H1 (cell line): ENCODE measurements around the gene NFKBIL1. TPM values are rescaled to one million over a fixed set of nuclear protein-coding genes. Genes with fewer than 3 reads are reported as not detected.

ENCODE experiments used
- CTCF ChIA-PET: fragments of 300-600 bp; sonication (Branson Sonifier 250); formaldehyde crosslinking; loops from one replicate; lab custom pipeline; 2021; ENCODE audit not compliant: partially characterized antibody; lab: Charles Lee
- POLR2A ChIA-PET: fragments of 300-600 bp; sonication (Branson Sonifier 250); formaldehyde crosslinking; loops from one replicate; lab custom pipeline; 2021; ENCODE audit warnings: inconsistent platforms; ENCODE audit not compliant: partially characterized antibody; lab: Charles Lee
- DNase-seq, 2 experiments: peaks; one replicate each; pipeline versions ENCODE4 v3.0.0 to v3.0.0-alpha.2; 2010 to 2022; ENCODE audit warnings: low spot score in 2 of 2, low read depth in 1 of 2, mixed read lengths in 1 of 2
- FAIRE-seq: peaks from 2 replicates; lab custom pipeline; 2011; peaks lifted over from hg19 to GRCh38; lab: Jason Lieb, UNC
- H2AFZ ChIP-seq: 2 replicates; pipeline ENCODE4 v1.8.1; 2012; ENCODE audit warnings: low read length, inconsistent platforms
- H2AK5ac ChIP-seq: 2 replicates; pipeline ENCODE4 v1.6.1; 2013; ENCODE audit warnings: low read depth, low read length
- H2BK120ac ChIP-seq: replicated peaks from 2 replicates; pipeline ENCODE3; 2013; ENCODE audit warnings: low read depth, low read length, inconsistent platforms
- H2BK12ac ChIP-seq: 2 replicates; pipeline ENCODE4 v1.6.1; 2013; ENCODE audit warnings: low read depth, low read length
- H2BK15ac ChIP-seq: 2 replicates; pipeline ENCODE4 v1.6.1; 2013; ENCODE audit warnings: low read length
- H2BK20ac ChIP-seq: 2 replicates; pipeline ENCODE4 v1.6.1; 2013; ENCODE audit warnings: low read length
- H2BK5ac ChIP-seq: 2 replicates; pipeline ENCODE4 v1.6.1; 2013; ENCODE audit warnings: low read depth, low read length
- H3K14ac ChIP-seq: 2 replicates; pipeline ENCODE4 v1.6.1; 2013; ENCODE audit warnings: inconsistent platforms; ENCODE audit not compliant: insufficient read length
- H3K18ac ChIP-seq: 2 replicates; pipeline ENCODE4 v1.6.1; 2013; ENCODE audit warnings: low read length; ENCODE audit errors: extremely low read depth
- H3K23ac ChIP-seq: 2 replicates; pipeline ENCODE4 v1.6.1; 2013; ENCODE audit warnings: inconsistent platforms; ENCODE audit not compliant: insufficient read length
- H3K23me2 ChIP-seq: 2 replicates; pipeline ENCODE4 v1.6.1; 2013; ENCODE audit warnings: low read depth, low read length
- H3K27ac ChIP-seq: 2 replicates; pipeline ENCODE4 v1.6.1; 2011; ENCODE audit warnings: low read depth, low read length, inconsistent platforms
- H3K27me3 ChIP-seq, 4 experiments: replicated peaks in 1 of 4; 1 replicate in 1 of 4; 2 replicates in 3 of 4; pipeline versions ENCODE4 v1.6.1 to v1.8.1; 2011 to 2013; ENCODE audit warnings: low read length in 3 of 4, mild to moderate bottlenecking in 3 of 4, inconsistent platforms in 2 of 4, mixed read lengths in 2 of 4, moderate library complexity in 1 of 4; ENCODE audit not compliant: control insufficient read depth in 3 of 4, insufficient read depth in 3 of 4; ENCODE audit errors: extremely low read depth in 1 of 4
- H3K36me3 ChIP-seq, 4 experiments: 2 replicates each; pipeline versions ENCODE4 v1.6.1 to v1.8.1; 2011 to 2013; ENCODE audit warnings: mild to moderate bottlenecking in 4 of 4, low read length in 3 of 4, moderate library complexity in 2 of 4, control low read depth in 1 of 4, inconsistent platforms in 1 of 4; ENCODE audit not compliant: insufficient read depth in 4 of 4, control insufficient read depth in 2 of 4
- H3K4ac ChIP-seq: replicated peaks from 2 replicates; pipeline ENCODE3; 2013; ENCODE audit warnings: low read length, low read depth, mixed read lengths, inconsistent platforms; ENCODE audit not compliant: insufficient read length
- H3K4me1 ChIP-seq, 4 experiments: replicated peaks in 1 of 4; 1 replicate in 1 of 4; 2 replicates in 3 of 4; pipeline versions ENCODE4 v1.6.1 to v1.8.1; 2011 to 2013; ENCODE audit warnings: low read length in 3 of 4, inconsistent platforms in 2 of 4, mixed read lengths in 1 of 4; ENCODE audit not compliant: insufficient read depth in 4 of 4, control insufficient read depth in 3 of 4
- H3K4me2 ChIP-seq, 2 experiments: 2 replicates each; pipeline versions ENCODE4 v1.6.1 to v1.8.1; 2011 to 2013; ENCODE audit warnings: low read depth in 2 of 2, low read length in 2 of 2, control low read depth in 1 of 2, inconsistent platforms in 1 of 2, mild to moderate bottlenecking in 1 of 2; ENCODE audit not compliant: insufficient read depth in 1 of 2
- H3K4me3 ChIP-seq, 4 experiments: fragments of 200-600, 300-600 bp in 1 of 4; sonication (generic), shearing (Covaris generic), sonication (Bioruptor Twin) in 1 of 4; 2 replicates each; pipeline versions ENCODE4 v1.5.1 to v1.8.1; 2011 to 2016; ENCODE audit warnings: low read length in 4 of 4, low read depth in 3 of 4, control low read depth in 2 of 4, inconsistent platforms in 2 of 4, mild to moderate bottlenecking in 2 of 4, mixed read lengths in 1 of 4, moderate library complexity in 1 of 4; ENCODE audit not compliant: insufficient read depth in 2 of 4; ENCODE audit errors: extremely low read depth in 1 of 4
- H3K56ac ChIP-seq: replicated peaks from 2 replicates; pipeline ENCODE3; 2013; ENCODE audit warnings: low read depth, mild to moderate bottlenecking, mixed read lengths, low read length, inconsistent platforms; ENCODE audit not compliant: insufficient read length
- H3K79me1 ChIP-seq: 2 replicates; pipeline ENCODE4 v1.6.1; 2013; ENCODE audit warnings: low read depth, low read length, control low read depth
- H3K79me2 ChIP-seq, 2 experiments: 2 replicates each; pipeline versions ENCODE4 v1.6.1 to v1.8.1; 2012 to 2013; ENCODE audit warnings: low read length in 2 of 2, mild to moderate bottlenecking in 2 of 2, inconsistent platforms in 1 of 2; ENCODE audit not compliant: insufficient read depth in 2 of 2, control insufficient read depth in 1 of 2
- H3K9ac ChIP-seq, 4 experiments: replicated peaks in 1 of 4; 1 replicate in 1 of 4; 2 replicates in 3 of 4; pipeline versions ENCODE4 v1.6.1 to v1.8.1; 2011 to 2013; ENCODE audit warnings: low read depth in 3 of 4, low read length in 3 of 4, control low read depth in 2 of 4, mild to moderate bottlenecking in 2 of 4, moderate library complexity in 2 of 4, inconsistent platforms in 1 of 4; ENCODE audit errors: extremely low read depth in 1 of 4
- H3K9me3 ChIP-seq, 2 experiments: 2 replicates each; pipeline versions ENCODE4 v1.6.1 to v1.8.1; 2012 to 2013; ENCODE audit warnings: mild to moderate bottlenecking in 2 of 2, moderate library complexity in 2 of 2, control low read depth in 1 of 2, inconsistent platforms in 1 of 2, low read depth in 1 of 2, low read length in 1 of 2, mixed read lengths in 1 of 2; ENCODE audit not compliant: insufficient read depth in 2 of 2
- H4K20me1 ChIP-seq, 2 experiments: replicated peaks in 1 of 2; 2 replicates each; pipeline versions ENCODE3 to v1.8.1; 2011 to 2013; ENCODE audit warnings: inconsistent platforms in 2 of 2, low read length in 2 of 2, mild to moderate bottlenecking in 1 of 2; ENCODE audit not compliant: insufficient read depth in 2 of 2, control insufficient read depth in 1 of 2
- H4K5ac ChIP-seq: 2 replicates; pipeline ENCODE4 v1.6.1; 2013; ENCODE audit warnings: low read length, low read depth, mixed read lengths, inconsistent platforms; ENCODE audit not compliant: insufficient read length
- H4K8ac ChIP-seq: 2 replicates; pipeline ENCODE4 v1.8.0; 2013; ENCODE audit warnings: mild to moderate bottlenecking, moderate library complexity, low read length, inconsistent platforms; ENCODE audit not compliant: insufficient read depth; ENCODE audit errors: extremely low read depth
- H4K91ac ChIP-seq: replicated peaks from 2 replicates; pipeline ENCODE3; 2013; ENCODE audit warnings: low read length, mixed read lengths, inconsistent platforms; ENCODE audit not compliant: insufficient read length
- ASH2L ChIP-seq: fragments of 200-600, 300-600 bp; sonication (generic); IDR thresholded peaks from one replicate; pipeline ENCODE4 v1.7.1; 2017; ENCODE audit warnings: low read length
- CBX8 ChIP-seq: fragments of 300-800, 300-1000 bp; sonication (generic); IDR thresholded peaks from 2 replicates; pipeline ENCODE4 v1.7.1; 2016; ENCODE audit warnings: low read depth, low read length, borderline replicate concordance
- EP300 ChIP-seq, 2 experiments: IDR thresholded peaks; 1 replicate in 1 of 2; 2 replicates in 1 of 2; pipeline ENCODE4 v1.6.1; 2011 to 2012; ENCODE audit warnings: low read depth in 2 of 2, low read length in 2 of 2, mild to moderate bottlenecking in 2 of 2, borderline replicate concordance in 1 of 2, inconsistent platforms in 1 of 2, moderate library complexity in 1 of 2
- KDM4A ChIP-seq: IDR thresholded peaks from one replicate; pipeline ENCODE4 v1.7.1; 2012; ENCODE audit warnings: low read depth, mild to moderate bottlenecking, moderate library complexity, low read length, inconsistent platforms; ENCODE audit not compliant: severe bottlenecking
- POLR2AphosphoS5 ChIP-seq: IDR thresholded peaks from 2 replicates; pipeline ENCODE4 v1.6.1; 2011; ENCODE audit warnings: low read depth, low read length
- POU5F1 ChIP-seq: IDR thresholded peaks from 2 replicates; pipeline ENCODE4 v1.6.1; 2011; ENCODE audit warnings: low read depth, mild to moderate bottlenecking, low read length, moderate library complexity
- SIN3A ChIP-seq, 2 experiments: IDR thresholded peaks in 1 of 2; conservative IDR thresholded peaks in 1 of 2; 2 replicates each; pipeline ENCODE4 v1.6.1; 2011 to 2012; ENCODE audit warnings: low read length in 2 of 2, improper control_type of control experiment in 1 of 2, low read depth in 1 of 2, mild to moderate bottlenecking in 1 of 2
- TCF12 ChIP-seq: IDR thresholded peaks from 2 replicates; pipeline ENCODE4 v1.6.1; 2011; ENCODE audit warnings: low read depth, mild to moderate bottlenecking, low read length
- ZNF274 ChIP-seq: IDR thresholded peaks from 2 replicates; pipeline ENCODE4 v1.7.0; 2012; ENCODE audit warnings: low read length, borderline replicate concordance; ENCODE audit errors: extremely low read depth
- WGBS, 2 experiments: shearing (Covaris generic) in 1 of 2; methylation state at CpG; one replicate each; pipeline versions ENCODE4 v1.1.6 to v1.1.7; 2013 to 2015; ENCODE audit warnings: low lambda C conversion rate in 2 of 2, mixed read lengths in 2 of 2, inconsistent platforms in 1 of 2, low coverage in 1 of 2, missing lambda C conversion rate in 1 of 2; ENCODE audit not compliant: insufficient replicate concordance in 2 of 2, insufficient coverage in 1 of 2, insufficient read length in 1 of 2; ENCODE audit errors: extremely low coverage in 1 of 2, missing lambda C conversion rate in 1 of 2; 5-methylcytosine and 5-hydroxymethylcytosine counted together
- polyA plus RNA-seq, 7 experiments: library from polyadenylated mRNA; depleted of rRNA in 3 of 7; stranded (reverse) in 5 of 7; unstranded in 2 of 7; fragments of >200 nt in 5 of 7; fragments of 200-250 nt in 2 of 7; gene quantifications; 1 replicate in 5 of 7; 2 replicates in 1 of 7; 4 replicates in 1 of 7; pipeline versions ENCODE4 v1.2.1 to v1.2.3, GENCODE V29; 2011 to 2013; ENCODE audit warnings: missing spikeins in 2 of 7, mixed read lengths in 2 of 7
- total RNA-seq: library from RNA; stranded (reverse); fragmentation: NEBNext Ultra II Directional; extraction: Animal tissue kit (Norgen Biotek cat#: 25700); gene quantifications from 2 replicates; pipeline ENCODE4 v1.2.1, GENCODE V29; 2021
- TF ChIP-seq, protein P1 (sequence below): IDR thresholded peaks from 2 replicates; pipeline ENCODE4 v1.6.1; 2011; ENCODE audit warnings: low read depth, mild to moderate bottlenecking, low read length; ENCODE audit not compliant: insufficient read depth

Gene NFKBIL1
- total and polyA plus RNA-seq, 2 of the 8 experiments (the other 6 are each of a cell fraction or from before 2014, with no cell fraction given), result 7.5 to 11.2 TPM

DNA sequence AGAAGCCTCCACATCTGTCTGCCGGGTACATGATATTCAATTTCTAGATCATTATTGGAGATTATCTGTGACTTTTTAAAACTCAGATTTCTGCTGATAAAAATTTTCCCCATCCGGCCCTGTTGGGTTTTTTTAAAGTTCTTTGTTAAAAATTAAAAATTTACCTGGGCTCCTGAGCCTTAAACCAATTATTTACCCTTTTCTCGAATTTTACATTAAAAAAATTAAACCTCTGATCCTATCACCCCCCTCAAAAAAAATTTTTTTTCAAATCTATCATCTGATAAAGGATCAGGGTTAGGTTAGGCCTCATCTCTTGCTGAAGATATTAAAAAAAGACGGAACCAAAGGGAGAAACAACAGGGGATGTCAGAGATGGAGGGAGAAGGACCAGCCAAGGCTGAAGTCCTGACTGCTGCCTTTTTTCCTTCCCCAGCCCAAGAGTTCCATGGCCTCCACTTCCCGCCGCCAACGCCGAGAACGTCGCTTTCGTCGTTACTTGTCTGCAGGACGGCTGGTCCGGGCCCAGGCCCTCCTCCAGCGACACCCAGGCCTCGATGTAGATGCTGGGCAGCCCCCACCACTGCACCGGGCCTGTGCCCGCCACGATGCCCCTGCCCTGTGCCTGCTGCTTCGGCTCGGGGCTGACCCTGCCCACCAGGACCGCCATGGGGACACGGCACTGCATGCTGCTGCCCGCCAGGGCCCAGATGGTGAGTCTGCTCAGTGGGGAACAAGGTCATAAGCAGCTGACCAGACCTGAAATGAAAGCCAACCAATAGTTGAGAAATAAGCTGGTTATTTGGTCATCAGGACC, 527 bp downstream of the NFKBIL1 start:
- DNase-seq (no peak), FAIRE-seq (no peak)
- H3K4ac ChIP-seq, result no peak overlapping the region
- ChIA-PET POLR2A (interaction anchor here (0.6 to 18.4 kb wide), 25 partner anchors 7 to 1222 kb away, joined by 3 to 428 read pairs (median 4); partner anchors contain the start of genes BAG6, C6orf47, GPANK1 and LST1), CTCF (interaction anchor here (0.6 to 24.7 kb wide), 8 partner anchors 17 to 96 kb away, joined by 3 to 613 read pairs (median 6); partner anchors contain the start of genes LST1, LTB, NCR3 and TNF)
- peaks cover 0 to 15% of the 10 kb centered on the region in 2 experiments; a peak in 1 of 4 replicates for H3K79me2 ChIP-seq
- no peaks in the 10 kb centered on the region for H4K20me1 ChIP-seq
- H2AK5ac ChIP-seq, result no peak overlapping the region
- peak overlapping the region in 2 of 4 experiments; percentile 27 to 46; a peak in 3 of 7 replicates for H3K9ac ChIP-seq
- no peak overlapping the region for H3K18ac ChIP-seq
- H3K79me1 ChIP-seq, result no peaks in the 10 kb centered on the region; the same call in 1 of the 2 replicates
- no peak overlapping the region for H3K56ac ChIP-seq
- H4K5ac ChIP-seq, result no peak overlapping the region
- H3K23ac ChIP-seq, result no peak overlapping the region
- no peak overlapping the region for H2BK120ac ChIP-seq
- H3K36me3 ChIP-seq, result peaks cover 0 to 4% (median 3%) of the 10 kb centered on the region in 4 experiments; a peak in 4 of 8 replicates
- H4K91ac ChIP-seq, result peak overlapping the region; percentile 67
- H3K23me2 ChIP-seq, result peaks cover 2% of the 10 kb centered on the region; the same call in 1 of the 2 replicates
- H3K9me3 ChIP-seq, result no peaks in the 10 kb centered on the region
- no peak overlapping the region for H2BK15ac ChIP-seq
- H2BK5ac ChIP-seq, result no peak overlapping the region
- no peak overlapping the region for H3K14ac ChIP-seq
- H2BK12ac ChIP-seq, result no peak overlapping the region
- H3K4me3 ChIP-seq, result peak overlapping the region; percentile 33 to 70 (median 51); a peak in 6 of 8 replicates
- H2BK20ac ChIP-seq, result no peak overlapping the region; the same call in 1 of the 2 replicates
- peak overlapping the region; percentile 83 for H4K8ac ChIP-seq
- H3K27me3 ChIP-seq, result no peaks in the 10 kb centered on the region
- H2AFZ ChIP-seq, result no peak overlapping the region
- peak overlapping the region; percentile 32 to 84 for H3K4me2 ChIP-seq
- WGBS, 2 experiments, result 88 to 100% methylated on average over 1 to 24 of the region's 24 CpGs
- peaks cover 0 to 8% (median 5%) of the 10 kb centered on the region in 4 experiments; a peak in 5 of 7 replicates for H3K4me1 ChIP-seq
- H3K27ac ChIP-seq, result no peak overlapping the region; the same call in 1 of the 2 replicates
- TF ChIP-seq POLR2AphosphoS5, result no peak
- TF ChIP-seq, protein P1, sequence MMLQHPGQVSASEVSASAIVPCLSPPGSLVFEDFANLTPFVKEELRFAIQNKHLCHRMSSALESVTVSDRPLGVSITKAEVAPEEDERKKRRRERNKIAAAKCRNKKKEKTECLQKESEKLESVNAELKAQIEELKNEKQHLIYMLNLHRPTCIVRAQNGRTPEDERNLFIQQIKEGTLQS, result no peak
- no peak for TF ChIP-seq SIN3A (conservative IDR thresholded peaks at IDR 0.05 in 1 of 2, IDR thresholded peaks at IDR 0.05 in 1 of 2; ENCODE audit: low read depth in 1 of 2, low read length in 2 of 2)
- no peak for TF ChIP-seq ZNF274
- no peak for TF ChIP-seq KDM4A
- TF ChIP-seq POU5F1, result no peak
- no peak for TF ChIP-seq CBX8
- no peak for TF ChIP-seq EP300 (IDR thresholded peaks at IDR 0.05; ENCODE audit: borderline replicate concordance in 1 of 2, low read depth in 2 of 2, low read length in 2 of 2)
- no peak for TF ChIP-seq ASH2L
- TF ChIP-seq TCF12, result no peak
